Psoas muscle (tissue), 8 donors: ENCODE measurements around the gene TUBA3D. TPM values are rescaled to one million over a fixed set of nuclear protein-coding genes. Genes with fewer than 3 reads are reported as not detected.
"Not testable (repeated sequence)": the region's sequence is repeated elsewhere in the genome, so short reads cannot be mapped to it uniquely, and the experiment has no call there.

Experiments used
- ATAC-seq, 4 donors: fragments of 200-7000 bp; cut with Tn5 transposase; one replicate each; pipeline ENCODE4 v1.9.1; 2020; ENCODE audit warnings: moderate library complexity in 3 of 4, mild to moderate bottlenecking in 2 of 4
- DNase-seq, 2 donors: peaks; one replicate each; pipeline ENCODE4 v3.0.0-alpha.2; 2020
- H3K27ac ChIP-seq: fragments of 200-600 bp; one replicate; pipeline ENCODE4 v1.8.0; 2022
- H3K27me3 ChIP-seq, 3 donors: fragments of 200-600 bp in 1 of 3; one replicate each; pipeline versions ENCODE4 v1.6.1 to v1.8.0; 2013 to 2022; ENCODE audit warnings: low read length in 2 of 3, mild to moderate bottlenecking in 2 of 3, moderate library complexity in 1 of 3; ENCODE audit not compliant: insufficient read depth in 3 of 3
- H3K36me3 ChIP-seq, 2 donors: fragments of 200-600 bp in 1 of 2; one replicate each; pipeline versions ENCODE4 v1.6.1 to v1.8.0; 2013 to 2022; ENCODE audit warnings: low read depth in 1 of 2, mild to moderate bottlenecking in 1 of 2, moderate library complexity in 1 of 2; ENCODE audit not compliant: insufficient read depth in 1 of 2
- H3K4me1 ChIP-seq: fragments of 200-600 bp; one replicate; pipeline ENCODE4 v1.8.0; 2022
- H3K4me3 ChIP-seq: fragments of 200-600 bp; one replicate; pipeline ENCODE4 v1.8.0; 2022; ENCODE audit warnings: mild to moderate bottlenecking
- H3K9me3 ChIP-seq: fragments of 200-600 bp; one replicate; pipeline ENCODE4 v1.8.0; 2022
- whole genome bisulfite sequencing, 3 donors: extraction: QIAGEN DNeasy Blood & Tissue Kit; methylation state at CpG; one replicate each; pipeline versions ENCODE4 v1.1.6 to v1.1.7; 2013; 5-methylcytosine and 5-hydroxymethylcytosine counted together
- intact Hi-C, 2 donors: fragments of 100-400 bp; cut with DNase I; formaldehyde crosslinking; loops; one replicate each; pipeline versions ENCODE4 v1.11.0 to v1.14.2; 2022
- polyA plus RNA-seq, 3 donors: library from polyadenylated mRNA; stranded (reverse); fragments of 200-250 nt; gene quantifications; one replicate each; pipeline ENCODE4 v1.2.3, GENCODE V29; 2013
- total RNA-seq, 4 donors: library from RNA; stranded (reverse); fragmentation: NEBNext Ultra II Directional in 2 of 4; extraction: Animal tissue kit (Norgen Biotek cat#: 25700) in 2 of 4; gene quantifications; one replicate each; pipeline versions ENCODE4 v1.2.1 to v1.2.4, GENCODE V29; 2021 to 2023
- TF ChIP-seq, protein P1 (sequence below): fragments of 200-600 bp; IDR thresholded peaks from one replicate; pipeline ENCODE4 v1.8.0; 2022; ENCODE audit warnings: antibody characterized with exemption
- donor health status: healthy with polysubstance abuse.
- donor health status: DM: no; HTN: no; CAD: no; lungs with moderate emphysema.
- donor health status: Bipolar disorder and iron deficiency.
- donor health status: healthy.
- donor health status: DM: yes; HTN: yes; CAD: no.
- donor health status: DM: no; HTN: no; CAD: no.
- donor health status: DM: no; HTN: no; CAD: no.
- donor health status: DM: yes; HTN: yes; CAD: no.

TUBA3D gene
- total and polyA plus RNA-seq, 7 donors, result 0.13 to 0.75 (median 0.23) TPM; not detected in 4

DNA sequence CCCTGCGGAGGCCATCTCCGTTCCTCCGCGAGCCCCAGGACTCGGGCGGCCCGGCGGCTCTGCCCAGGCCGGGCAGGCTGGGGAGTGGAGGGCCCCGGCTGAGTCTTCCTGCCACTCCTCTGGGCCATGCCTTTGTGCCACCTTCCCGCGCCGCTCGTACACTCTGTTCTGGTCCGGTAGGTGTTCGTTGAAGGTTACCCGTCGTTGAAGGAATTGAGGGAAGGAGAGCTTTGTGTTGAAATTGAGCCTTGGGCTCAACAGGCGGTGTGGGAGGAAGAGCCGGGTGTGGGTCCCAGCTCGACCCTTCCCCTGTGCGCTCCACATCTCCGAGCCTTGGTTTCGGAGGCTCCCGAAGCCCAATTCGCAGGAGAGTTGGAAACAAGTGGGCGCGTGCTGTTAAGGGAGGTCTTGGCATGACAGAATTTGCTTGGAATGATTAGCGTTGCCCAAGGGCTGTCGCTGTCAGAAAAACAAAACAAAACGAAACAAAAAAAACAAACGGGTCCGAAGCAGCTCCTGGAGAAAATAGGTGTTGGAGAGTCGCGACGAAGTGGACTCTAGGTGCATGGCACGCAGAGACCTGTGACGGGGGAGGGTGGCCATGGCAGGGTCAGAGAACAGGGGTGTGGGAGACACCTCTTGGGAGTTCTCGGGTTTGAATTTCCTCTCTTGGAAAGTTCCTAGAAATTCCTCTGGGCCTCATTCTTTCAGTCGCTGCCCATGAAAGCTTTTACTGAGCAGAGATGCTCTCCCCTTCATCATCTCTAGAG is 17.5 kb downstream of the TUBA3D start:
- ATAC-seq, result peak; percentile 33 to 56 (median 46)

DNA sequence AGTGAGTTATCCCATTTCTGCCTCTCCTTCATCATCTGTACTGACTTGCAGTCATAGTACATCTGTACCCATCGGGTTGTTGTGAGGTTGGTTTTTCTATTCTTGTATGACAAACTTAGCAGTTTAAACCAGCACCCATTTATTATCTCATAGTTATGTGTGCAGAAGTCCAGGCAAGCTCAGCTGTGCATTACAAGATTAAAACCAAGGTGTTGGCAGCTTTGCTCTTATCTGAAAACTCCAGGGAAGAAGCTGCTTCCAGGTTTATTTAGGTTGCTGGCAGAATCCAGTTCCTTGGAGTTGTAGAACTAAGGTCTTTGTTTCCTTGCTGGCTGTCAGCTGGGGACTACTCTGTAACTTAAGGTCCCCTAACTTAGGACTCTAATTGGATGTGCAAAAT is 19.6 kb downstream of the TUBA3D start:
- intact Hi-C loops, result loop anchor here (10.0 kb wide), 1 partner anchor 179 kb away; no protein-coding TSS in a partner anchor
- H3K27me3 ChIP-seq, H3K4me3 ChIP-seq, DNase-seq, H3K9me3 ChIP-seq, H3K4me1 ChIP-seq, ATAC-seq, H3K27ac ChIP-seq: not testable (repeated sequence)
- peaks cover 2 to 29% of the 10 kb centered on the region in 2 donors for H3K36me3 ChIP-seq
- WGBS, 3 donors, result 92 to 96% (median 93%) methylated on average over 1 of the region's 1 CpG

More for the DNA sequence above, 17.5 kb downstream of the TUBA3D start:
- no peaks in the 10 kb centered on the region for H3K9me3 ChIP-seq
- no peak for DNase-seq
- TF ChIP-seq, protein P1, sequence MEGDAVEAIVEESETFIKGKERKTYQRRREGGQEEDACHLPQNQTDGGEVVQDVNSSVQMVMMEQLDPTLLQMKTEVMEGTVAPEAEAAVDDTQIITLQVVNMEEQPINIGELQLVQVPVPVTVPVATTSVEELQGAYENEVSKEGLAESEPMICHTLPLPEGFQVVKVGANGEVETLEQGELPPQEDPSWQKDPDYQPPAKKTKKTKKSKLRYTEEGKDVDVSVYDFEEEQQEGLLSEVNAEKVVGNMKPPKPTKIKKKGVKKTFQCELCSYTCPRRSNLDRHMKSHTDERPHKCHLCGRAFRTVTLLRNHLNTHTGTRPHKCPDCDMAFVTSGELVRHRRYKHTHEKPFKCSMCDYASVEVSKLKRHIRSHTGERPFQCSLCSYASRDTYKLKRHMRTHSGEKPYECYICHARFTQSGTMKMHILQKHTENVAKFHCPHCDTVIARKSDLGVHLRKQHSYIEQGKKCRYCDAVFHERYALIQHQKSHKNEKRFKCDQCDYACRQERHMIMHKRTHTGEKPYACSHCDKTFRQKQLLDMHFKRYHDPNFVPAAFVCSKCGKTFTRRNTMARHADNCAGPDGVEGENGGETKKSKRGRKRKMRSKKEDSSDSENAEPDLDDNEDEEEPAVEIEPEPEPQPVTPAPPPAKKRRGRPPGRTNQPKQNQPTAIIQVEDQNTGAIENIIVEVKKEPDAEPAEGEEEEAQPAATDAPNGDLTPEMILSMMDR, result no peak
- 0 to 1% (median 1%) methylated on average over 39 to 40 of the region's 40 CpGs for WGBS, 3 donors
- peak overlapping the region; percentile 84 for H3K27ac ChIP-seq
- peak overlapping the region; percentile 90 for H3K4me3 ChIP-seq
- no peaks in the 10 kb centered on the region for H3K27me3 ChIP-seq
- H3K36me3 ChIP-seq, result peaks cover 0 to 13% of the 10 kb centered on the region in 2 donors
- peaks cover 5% of the 10 kb centered on the region for H3K4me1 ChIP-seq
- intact Hi-C loops, result loop anchor here (10.0 kb wide), 1 partner anchor 181 kb away; no protein-coding TSS in a partner anchor

DNA sequence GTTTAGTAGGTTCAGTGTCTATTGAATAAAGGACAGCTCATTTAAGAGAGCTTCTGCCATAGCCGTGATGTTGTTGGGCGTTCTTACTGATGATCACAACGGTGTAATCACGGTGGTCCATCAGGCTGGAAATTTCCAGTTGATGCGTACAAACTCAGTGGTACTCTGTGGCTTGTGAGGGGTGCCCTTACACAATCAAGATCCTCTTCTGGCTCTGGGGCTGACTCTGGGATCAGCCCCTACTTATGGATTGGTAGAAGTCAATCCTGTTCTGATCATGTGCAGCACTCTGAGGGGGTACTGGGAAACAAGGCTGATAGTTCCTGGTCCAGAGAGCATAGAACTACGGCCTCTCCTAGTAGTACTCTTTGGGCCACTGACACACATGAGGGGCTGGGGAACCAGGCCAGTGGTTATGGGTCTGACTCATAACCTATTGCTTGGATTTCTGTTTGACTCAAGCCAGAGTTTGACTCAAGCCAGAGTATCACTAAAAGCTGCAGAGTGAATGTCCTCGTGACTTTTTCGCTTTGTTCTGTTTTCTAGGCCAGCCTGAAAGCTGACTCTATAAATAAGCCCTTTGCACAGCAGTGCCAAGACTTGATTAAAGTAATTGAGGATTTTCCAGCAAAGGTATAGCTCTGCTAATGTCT is 22.5 kb downstream of the TUBA3D start:
- WGBS, 3 donors, result 48 to 60% (median 59%) methylated on average over 8 of the region's 8 CpGs
- peak; percentile 37 to 66 for DNase-seq
- peak overlapping the region; percentile 50 for H3K27ac ChIP-seq

DNA sequence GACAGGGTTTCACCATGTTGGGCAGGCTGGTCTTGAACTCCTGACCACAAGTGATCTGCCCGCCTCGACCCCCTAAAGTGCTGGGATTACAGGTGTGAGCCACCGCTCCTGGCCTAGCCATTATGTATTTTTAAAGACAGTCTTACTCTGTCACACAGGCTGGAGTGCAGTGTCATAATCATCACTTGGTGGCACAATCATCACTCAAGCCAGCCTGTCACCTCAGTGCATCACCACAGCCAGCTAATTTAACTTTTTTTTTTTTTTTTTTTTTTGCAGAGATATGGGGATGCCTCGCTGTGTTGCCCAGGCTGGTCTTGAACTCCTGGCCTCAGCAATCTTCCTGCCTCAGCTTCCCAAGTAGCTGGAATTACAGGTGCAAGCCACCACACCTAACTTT is 27.7 kb downstream of the TUBA3D start:
- intact Hi-C loops, H3K27me3 ChIP-seq, DNase-seq, H3K4me1 ChIP-seq, H3K9me3 ChIP-seq, H3K27ac ChIP-seq, H3K4me3 ChIP-seq, ATAC-seq: not testable (repeated sequence)
- H3K36me3 ChIP-seq, result peaks cover 4 to 98% of the 10 kb centered on the region in 2 donors
- WGBS, 3 donors, result 99 to 100% (median 99%) methylated on average over 4 of the region's 4 CpGs

More for the DNA sequence above, 22.5 kb downstream of the TUBA3D start:
- not testable (repeated sequence) for H3K27me3 ChIP-seq, H3K4me3 ChIP-seq, H3K9me3 ChIP-seq, H3K4me1 ChIP-seq
- intact Hi-C loops, result loop anchor here (10.0 kb wide), 1 partner anchor 176 kb away; no protein-coding TSS in a partner anchor
- H3K36me3 ChIP-seq, result peaks cover 2 to 59% of the 10 kb centered on the region in 2 donors
- ATAC-seq, result peak; percentile 79 to 98 (median 94)

DNA sequence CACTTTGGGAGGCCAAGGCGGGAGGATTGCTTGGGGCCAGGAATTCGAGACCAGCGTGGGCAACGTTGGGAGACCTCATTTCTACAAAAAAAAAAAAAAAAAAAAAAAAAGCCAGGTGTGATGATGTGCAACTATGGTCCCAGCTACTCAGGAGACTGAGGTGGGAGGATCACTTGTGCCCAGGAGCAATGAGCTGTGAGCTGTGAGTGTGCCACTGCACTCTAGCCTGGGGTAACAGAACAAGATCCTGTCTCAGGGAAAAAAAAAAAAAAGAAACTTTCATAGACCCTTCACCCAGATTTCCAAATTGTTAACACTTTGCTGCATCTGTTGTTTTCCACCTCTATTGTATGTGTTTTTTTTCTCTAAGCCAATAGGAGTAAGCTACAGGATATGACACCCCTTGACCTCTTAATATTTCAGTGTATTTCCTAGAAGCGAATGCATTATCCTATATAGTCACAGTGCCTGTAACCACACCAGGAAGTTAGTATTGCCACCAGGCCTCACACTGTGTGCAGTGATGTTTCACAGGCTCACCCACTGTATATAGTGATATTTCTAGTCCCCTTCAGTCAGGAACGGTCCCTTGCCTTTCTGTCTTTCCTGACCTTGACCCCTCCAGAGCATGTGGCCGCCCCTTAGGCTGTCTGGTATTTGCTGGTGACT is 28.3 kb downstream of the TUBA3D start:
- H3K36me3 ChIP-seq, result peaks cover 4 to 97% of the 10 kb centered on the region in 2 donors

GRCh38 chr2:131509615-131510014 is 33.7 kb downstream of the TUBA3D start:
- H3K4me1 ChIP-seq, result no peaks in the 10 kb centered on the region
- H3K27me3 ChIP-seq, result no peaks in the 10 kb centered on the region
- H3K36me3 ChIP-seq, result peaks cover 5 to 54% of the 10 kb centered on the region in 2 donors
- DNase-seq (no peak), ATAC-seq (no peak)
- intact Hi-C loops, result no loop called here
- no peaks in the 10 kb centered on the region for H3K9me3 ChIP-seq
- H3K27ac ChIP-seq, result no peak overlapping the region
- no peak overlapping the region for H3K4me3 ChIP-seq
- TF ChIP-seq, protein P1, result no peak
- WGBS, 3 donors, result 78 to 89% (median 88%) methylated on average over 9 of the region's 9 CpGs

More for the DNA sequence above, 28.3 kb downstream of the TUBA3D start:
- H3K27me3 ChIP-seq, H3K4me3 ChIP-seq, intact Hi-C loops, DNase-seq, ATAC-seq, H3K9me3 ChIP-seq, H3K27ac ChIP-seq, H3K4me1 ChIP-seq: not testable (repeated sequence)
- 89 to 91% (median 91%) methylated on average over 7 of the region's 7 CpGs for WGBS, 3 donors

GRCh38 chr2:131511291-131511968 is 35.5 kb downstream of the TUBA3D start:
- DNase-seq, H3K4me3 ChIP-seq, ATAC-seq, H3K4me1 ChIP-seq, H3K27me3 ChIP-seq, H3K9me3 ChIP-seq, H3K27ac ChIP-seq, intact Hi-C loops: not testable (repeated sequence)
- 86 to 89% (median 89%) methylated on average over 19 to 22 of the region's 22 CpGs for WGBS, 3 donors
- peaks cover 5 to 37% of the 10 kb centered on the region in 2 donors for H3K36me3 ChIP-seq

- 65 to 78% (median 74%) methylated on average over 14 to 15 of the region's 17 CpGs for WGBS, 3 donors
- H3K9me3 ChIP-seq, H3K27ac ChIP-seq, DNase-seq, H3K27me3 ChIP-seq, ATAC-seq, H3K4me3 ChIP-seq, H3K4me1 ChIP-seq, intact Hi-C loops: not testable (repeated sequence)
- H3K36me3 ChIP-seq, result peaks cover 2 to 37% of the 10 kb centered on the region in 2 donors
Measured at GRCh38 chr2:131511969-131512870, 36.3 kb downstream of the TUBA3D start.
